ENCODE data around the gene MDN1.

Gene MDN1

GRCh38 chr6:89692256-89692655 lies 127.3 kb downstream of the MDN1 start:
- no peak for DNase-seq (ENCODE audit: low read depth in 2 of 2)

- no peak for DNase-seq (ENCODE audit: low read depth in 2 of 2)
Measured at GRCh38 chr6:89690944-89691324, 128.7 kb downstream of the MDN1 start.

GRCh38 chr6:89689732-89690131 lies 129.9 kb downstream of the MDN1 start:
- no peak for DNase-seq (ENCODE audit: low read depth in 2 of 2)

GRCh38 chr6:89688328-89688727 lies 131.3 kb downstream of the MDN1 start:
- no peak for DNase-seq (ENCODE audit: low read depth in 2 of 2)

- DNase-seq (ENCODE audit: low read depth in 2 of 2), result no peak
Measured at GRCh38 chr6:89685311-89685710, 134.3 kb downstream of the MDN1 start.

GRCh38 chr6:89682991-89683390 lies 136.6 kb downstream of the MDN1 start:
- no peak for DNase-seq (ENCODE audit: low read depth in 2 of 2)

- no peak for DNase-seq (ENCODE audit: low read depth in 2 of 2)
Measured at GRCh38 chr6:89681983-89682564, 137.5 kb downstream of the MDN1 start.

GRCh38 chr6:89680551-89680950 lies 139.0 kb downstream of the MDN1 start:
- no peak for DNase-seq (ENCODE audit: low read depth in 2 of 2)

GRCh38 chr6:89680150-89680549 lies 139.4 kb downstream of the MDN1 start:
- no peak for DNase-seq (ENCODE audit: low read depth in 2 of 2)

- DNase-seq (ENCODE audit: low read depth in 2 of 2), result no peak
Measured at GRCh38 chr6:89679215-89680120, 140.1 kb downstream of the MDN1 start.

GRCh38 chr6:89678531-89678930 lies 141.1 kb downstream of the MDN1 start:
- no peak for DNase-seq (ENCODE audit: low read depth in 2 of 2)

GRCh38 chr6:89675949-89676748 lies 143.4 kb downstream of the MDN1 start:
- no peak for DNase-seq (ENCODE audit: low read depth in 2 of 2)

- DNase-seq (ENCODE audit: low read depth in 2 of 2), result no peak
Measured at GRCh38 chr6:89670935-89671565, 148.5 kb downstream of the MDN1 start.

- no peak for DNase-seq (ENCODE audit: low read depth in 2 of 2)
Measured at GRCh38 chr6:89669002-89669401, 150.6 kb downstream of the MDN1 start.

- DNase-seq (ENCODE audit: low read depth in 2 of 2), result no peak
Measured at GRCh38 chr6:89667872-89668556, 151.6 kb downstream of the MDN1 start.

- DNase-seq (ENCODE audit: low read depth in 2 of 2), result no peak
Measured at GRCh38 chr6:89662659-89663223, 156.9 kb downstream of the MDN1 start.

GRCh38 chr6:89661559-89661958 lies 158.0 kb downstream of the MDN1 start:
- no peak for DNase-seq (ENCODE audit: low read depth in 2 of 2)

- no peak for DNase-seq (ENCODE audit: low read depth in 2 of 2)
Measured at GRCh38 chr6:89660981-89661380, 158.6 kb downstream of the MDN1 start.

- no peak for DNase-seq (ENCODE audit: low read depth in 2 of 2)
Measured at GRCh38 chr6:89657445-89658158, 162.0 kb downstream of the MDN1 start.

- no peak for DNase-seq (ENCODE audit: low read depth in 2 of 2)
Measured at GRCh38 chr6:89655122-89655521, 164.5 kb downstream of the MDN1 start.

Measured in stimulated activated CD4-positive, alpha-beta T cell treated with anti-CD3 and anti-CD28 coated beads, Interleukin-4, amount 100 ng/mL, for 48 hours (primary cell).